Left ventricle myocardium inferior (tissue), 1 donor: ENCODE measurements around the gene MRPL51. TPM values are rescaled to one million over a fixed set of nuclear protein-coding genes. Genes with fewer than 3 reads are reported as not detected.
A peak's percentile ranks its signal among the peaks of the same experiment; 100 is the strongest.

ENCODE experiments used
- DNase-seq: peaks from one replicate; pipeline ENCODE4 v3.0.0-alpha.2; 2020
- H3K27ac ChIP-seq: fragments of 200-600 bp; replicated peaks from 2 replicates; pipeline ENCODE4 v1.8.0; 2021
- H3K27me3 ChIP-seq: fragments of 200-600 bp; 2 replicates; pipeline ENCODE4 v1.8.0; 2021; ENCODE audit warnings: low read depth
- H3K36me3 ChIP-seq: fragments of 200-600 bp; 2 replicates; pipeline ENCODE4 v1.8.0; 2021
- H3K4me1 ChIP-seq: fragments of 200-600 bp; 2 replicates; pipeline ENCODE4 v1.8.0; 2021
- H3K4me3 ChIP-seq: fragments of 200-600 bp; 2 replicates; pipeline ENCODE4 v1.8.0; 2021; ENCODE audit warnings: mild to moderate bottlenecking, moderate library complexity
- H3K9me3 ChIP-seq: fragments of 200-600 bp; replicated peaks from 2 replicates; pipeline ENCODE4 v1.8.0; 2021
- CTCF ChIP-seq: fragments of 200-600 bp; IDR thresholded peaks from 2 replicates; pipeline ENCODE4 v1.8.0; 2021; ENCODE audit warnings: antibody characterized with exemption, mild to moderate bottlenecking, borderline replicate concordance
- intact Hi-C: fragments of 100-400 bp; cut with micrococcal nuclease; formaldehyde crosslinking; loops from one replicate; pipeline ENCODE4 v1.11.0; 2022
- total RNA-seq: library from RNA; stranded (reverse); fragmentation: NEBNext Ultra II Directional; extraction: Animal tissue kit (Norgen Biotek cat#: 25700); gene quantifications from one replicate; pipeline ENCODE4 v1.2.1, GENCODE V29; 2021
- donor health status: DM: no; HTN: yes; CAD: no; lungs with severe emphysema.

Gene MRPL51
- total RNA-seq, 1 donor from 2014 or later: 235 TPM

GRCh38 chr12:6452944-6453630 lies 40.0 kb downstream of the MRPL51 start:
- Histone ChIP-seq H3K4me3 (peak overlapping the region; percentile 90), H3K27me3 (no peaks in the 10 kb centered on the region), H3K9me3 (no peaks in the 10 kb centered on the region), H3K4me1 (peaks cover 34% of the 10 kb centered on the region), H3K36me3 (peaks cover 54% of the 10 kb centered on the region), H3K27ac (peak overlapping the region; percentile 99)
- peak; percentile 39 for DNase-seq
- no peak for TF ChIP-seq CTCF
- intact Hi-C loops: no loop called here

GRCh38 chr12:6452245-6452943 lies 40.7 kb downstream of the MRPL51 start:
- Histone ChIP-seq H3K4me3 (peak overlapping the region; percentile 90), H3K27ac (peak overlapping the region; percentile 99), H3K9me3 (no peaks in the 10 kb centered on the region), H3K36me3 (peaks cover 49% of the 10 kb centered on the region), H3K27me3 (no peaks in the 10 kb centered on the region), H3K4me1 (peaks cover 34% of the 10 kb centered on the region)
- intact Hi-C loops: no loop called here
- DNase-seq: no peak
- TF ChIP-seq CTCF: no peak

- intact Hi-C loops: no loop called here
- peaks cover 41% of the 10 kb centered on the region for H3K36me3 ChIP-seq
- H3K9me3 ChIP-seq: no peaks in the 10 kb centered on the region
- DNase-seq: peak; percentile 86
- H3K27me3 ChIP-seq: no peaks in the 10 kb centered on the region
- H3K27ac ChIP-seq: peak within 1 kb of the TSS; percentile 99
- peak within 1 kb of the TSS; percentile 90 for H3K4me3 ChIP-seq
- H3K4me1 ChIP-seq: peaks cover 34% of the 10 kb centered on the region
- no peak for TF ChIP-seq CTCF
Measured at GRCh38 chr12:6451348-6452244, 41.5 kb downstream of the MRPL51 start, which contains the start of gene TAPBPL. Gene TAPBPL, plus strand, starts transcription at chr12:6452042. Its CDS starts 207 bp downstream, at chr12:6452249.

GRCh38 chr12:6450869-6451347 lies 42.2 kb downstream of the MRPL51 start:
- Histone ChIP-seq H3K27ac (peak overlapping the region; percentile 99), H3K4me1 (peaks cover 34% of the 10 kb centered on the region), H3K4me3 (peak overlapping the region; percentile 90), H3K36me3 (peaks cover 34% of the 10 kb centered on the region), H3K9me3 (no peaks in the 10 kb centered on the region), H3K27me3 (no peaks in the 10 kb centered on the region)
- intact Hi-C loops: no loop called here
- no peak for TF ChIP-seq CTCF
- no peak for DNase-seq
